Measurements from ENCODE around the gene PCDHGA7. TPM values are rescaled to one million over a fixed set of nuclear protein-coding genes. Genes with fewer than 3 reads are reported as not detected.

PCDHGA7 gene
- total RNA-seq, 1 experiment from 2014 or later: 0.83 TPM

DNA sequence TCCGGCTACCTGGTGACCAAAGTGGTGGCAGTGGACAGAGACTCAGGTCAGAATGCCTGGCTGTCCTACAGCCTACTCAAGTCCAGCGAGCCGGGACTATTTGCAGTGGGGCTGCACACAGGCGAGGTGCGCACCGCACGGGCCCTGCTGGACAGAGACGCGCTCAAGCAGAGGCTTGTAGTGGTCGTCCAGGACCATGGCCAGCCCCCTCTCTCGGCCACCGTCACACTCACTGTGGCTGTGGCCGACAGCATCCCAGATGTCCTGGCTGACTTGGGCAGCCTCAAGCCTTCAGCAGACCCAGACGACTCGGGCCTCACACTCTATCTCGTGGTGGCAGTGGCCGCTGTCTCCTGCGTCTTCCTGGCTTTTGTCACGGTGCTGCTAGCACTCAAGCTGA is 25.6 kb upstream of the PCDHGA7 start:
- Histone ChIP-seq H3K56ac (ENCODE audit: insufficient read length, low read depth, low read length) (no peak overlapping the region), H4K20me1 (ENCODE audit: control insufficient read depth, insufficient read depth, insufficient read length) (no peaks in the 10 kb centered on the region), H3K18ac (ENCODE audit: insufficient read length, low read depth, low read length) (no peak overlapping the region), H2BK120ac (ENCODE audit: low read depth, low read length, poor library complexity, severe bottlenecking) (no peak overlapping the region), H3K9ac (ENCODE audit: extremely low read depth, insufficient read length, low read length) (no peak overlapping the region), H3K4ac (ENCODE audit: low read depth, low read length) (no peak overlapping the region), H3K79me2 (ENCODE audit: insufficient read depth, low read length) (no peaks in the 10 kb centered on the region), H3K9me3 (ENCODE audit: control insufficient read depth, low read depth, low read length) (peaks cover 29% of the 10 kb centered on the region), H2BK12ac (ENCODE audit: insufficient read length, low read depth, low read length) (no peak overlapping the region), H3K27ac (ENCODE audit: insufficient read length, low read depth, low read length) (no peak overlapping the region), H3K23ac (ENCODE audit: insufficient read length, low read depth, low read length) (no peak overlapping the region), H3K4me2 (ENCODE audit: insufficient read depth, insufficient read length, low read length) (no peak overlapping the region), H2BK15ac (ENCODE audit: low read depth, low read length) (no peak overlapping the region), H4K91ac (ENCODE audit: insufficient read length, low read depth, low read length) (no peak overlapping the region), H2BK20ac (ENCODE audit: low read depth, low read length, poor library complexity, severe bottlenecking) (no peak overlapping the region), H3T11ph (ENCODE audit: low read length) (no peak overlapping the region), H3K14ac (ENCODE audit: insufficient read depth, low read length) (no peak overlapping the region), H3K4me1 (ENCODE audit: insufficient read depth, low read length) (no peaks in the 10 kb centered on the region), H3K79me1 (ENCODE audit: insufficient read depth, low read depth, low read length, poor library complexity, severe bottlenecking) (no peaks in the 10 kb centered on the region), H2AFZ (ENCODE audit: low read length) (no peak overlapping the region), H3K27me3 (ENCODE audit: insufficient read depth, low read length) (no peaks in the 10 kb centered on the region), H3K23me2 (ENCODE audit: insufficient read length, low read depth, low read length, poor library complexity, severe bottlenecking) (no peaks in the 10 kb centered on the region), H2AK5ac (ENCODE audit: insufficient read length, low read length) (no peak overlapping the region), H2BK5ac (ENCODE audit: insufficient read length, low read length) (no peak overlapping the region), H4K8ac (replicated peaks; ENCODE audit: insufficient read length, low read depth, low read length) (no peak overlapping the region), H4K5ac (ENCODE audit: insufficient read length, low read depth, low read length) (no peak overlapping the region)
- Mint-ChIP-seq H3K4me1 (peaks cover 2 to 3% of the 10 kb centered on the region in 2 experiments; a peak in 2 of 4 replicates), H3K27ac (no peak overlapping the region), H3K9me3 (peaks cover 61 to 64% of the 10 kb centered on the region in 2 experiments), H3K27me3 (ENCODE audit: low read depth) (peaks cover 3% of the 10 kb centered on the region), H3K36me3 (ENCODE audit: insufficient read depth in 1 of 3, low read depth in 3 of 3) (peaks cover 29 to 68% (median 50%) of the 10 kb centered on the region in 3 experiments), H3K4me3 (no peak overlapping the region)
- no peak for TF ChIP-seq CTCF (conservative IDR thresholded peaks at IDR 0.05)
- no peak for DNase-seq
- no CpG with 5 or more reads among the region's 19 CpGs for WGBS (ENCODE audit: extremely low coverage, insufficient read length, low lambda C conversion rate)
